Fibroblast of lung (primary cell): ENCODE data around the gene LAYN.

Experiments used
- EZH2 ChIP-seq: IDR thresholded peaks from 2 replicates; pipeline ENCODE4 v1.5.1; 2012; ENCODE audit warnings: low read length, control low read depth, mild to moderate bottlenecking; ENCODE audit errors: missing control alignments
- TF ChIP-seq, protein P1 (sequence below), 2 donors: IDR thresholded peaks in 1 of 2; conservative IDR thresholded peaks in 1 of 2; 1 replicate in 1 of 2; 2 replicates in 1 of 2; pipeline ENCODE4 v1.5.1; 2011 to 2012; ENCODE audit warnings: low read length in 2 of 2, control low read depth in 1 of 2, inconsistent platforms in 1 of 2, low read depth in 1 of 2, mild to moderate bottlenecking in 1 of 2

DNA sequence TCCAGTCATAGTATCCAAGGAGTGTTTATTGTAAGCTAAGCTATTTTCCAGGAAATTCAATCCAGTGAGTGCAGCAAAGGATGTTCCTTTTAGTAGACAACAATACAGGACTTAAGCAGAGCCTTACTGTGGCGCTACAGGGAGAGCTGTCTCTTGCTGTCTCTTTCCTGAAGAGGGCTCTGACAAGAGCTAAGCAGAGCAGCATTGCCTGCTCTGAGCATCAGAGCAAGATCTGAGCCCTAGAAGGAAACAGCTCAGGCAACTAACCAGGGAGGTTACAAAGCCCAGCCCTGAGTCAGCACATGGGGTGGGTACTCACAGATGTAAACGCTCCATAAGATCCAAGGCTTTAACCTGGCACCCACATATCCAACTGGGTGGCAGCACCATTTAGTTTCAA lies 8.0 kb downstream of the LAYN start:
- TF ChIP-seq, protein P1, sequence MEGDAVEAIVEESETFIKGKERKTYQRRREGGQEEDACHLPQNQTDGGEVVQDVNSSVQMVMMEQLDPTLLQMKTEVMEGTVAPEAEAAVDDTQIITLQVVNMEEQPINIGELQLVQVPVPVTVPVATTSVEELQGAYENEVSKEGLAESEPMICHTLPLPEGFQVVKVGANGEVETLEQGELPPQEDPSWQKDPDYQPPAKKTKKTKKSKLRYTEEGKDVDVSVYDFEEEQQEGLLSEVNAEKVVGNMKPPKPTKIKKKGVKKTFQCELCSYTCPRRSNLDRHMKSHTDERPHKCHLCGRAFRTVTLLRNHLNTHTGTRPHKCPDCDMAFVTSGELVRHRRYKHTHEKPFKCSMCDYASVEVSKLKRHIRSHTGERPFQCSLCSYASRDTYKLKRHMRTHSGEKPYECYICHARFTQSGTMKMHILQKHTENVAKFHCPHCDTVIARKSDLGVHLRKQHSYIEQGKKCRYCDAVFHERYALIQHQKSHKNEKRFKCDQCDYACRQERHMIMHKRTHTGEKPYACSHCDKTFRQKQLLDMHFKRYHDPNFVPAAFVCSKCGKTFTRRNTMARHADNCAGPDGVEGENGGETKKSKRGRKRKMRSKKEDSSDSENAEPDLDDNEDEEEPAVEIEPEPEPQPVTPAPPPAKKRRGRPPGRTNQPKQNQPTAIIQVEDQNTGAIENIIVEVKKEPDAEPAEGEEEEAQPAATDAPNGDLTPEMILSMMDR (conservative IDR thresholded peaks at IDR 0.05 in 1 of 2, IDR thresholded peaks at IDR 0.05 in 1 of 2; ENCODE audit: low read depth in 1 of 2, low read length in 2 of 2), result no peak
- no peak for TF ChIP-seq EZH2
